GM19438 (cell line): ENCODE measurements around the gene PGBD1.
A peak's percentile ranks its signal among the peaks of the same experiment; 100 is the strongest.

Experiments
- ATAC-seq: cut with Tn5 transposase; IDR thresholded peaks from one replicate; pipeline ENCODE4 v1.9.1; 2021; ENCODE audit warnings: low read depth; ENCODE audit not compliant: unreplicated experiment

Gene PGBD1

GRCh38 chr6:28281288-28282064, at the start of gene PGBD1:
TSS of gene PGBD1 (plus strand) at chr6:28281572. CDS start at chr6:28283814, 2,242 bp downstream.
- ATAC-seq = peak; percentile 82

GRCh38 chr6:28232785-28233184, 48.6 kb upstream of the PGBD1 start:
- ATAC-seq = no peak

GRCh38 chr6:28235912-28236452, 45.4 kb upstream of the PGBD1 start:
- no peak for ATAC-seq

GRCh38 chr6:28239636-28240035, 41.7 kb upstream of the PGBD1 start:
- ATAC-seq = no peak

GRCh38 chr6:28240471-28240870, 40.9 kb upstream of the PGBD1 start:
- ATAC-seq = no peak

- ATAC-seq = no peak
These were observed 37.4 kb upstream of the PGBD1 start for GRCh38 chr6:28243946-28244345.

GRCh38 chr6:28245206-28245941, 36.0 kb upstream of the PGBD1 start:
- ATAC-seq = no peak

GRCh38 chr6:28248916-28249315, 32.5 kb upstream of the PGBD1 start:
- ATAC-seq = no peak

GRCh38 chr6:28250747-28251146, 30.6 kb upstream of the PGBD1 start:
- no peak for ATAC-seq

- ATAC-seq = peak; percentile 27
These were observed 29.7 kb upstream of the PGBD1 start for GRCh38 chr6:28251661-28252008.

GRCh38 chr6:28252009-28252975, 29.1 kb upstream of the PGBD1 start, which contains the start of gene ZKSCAN4:
TSS of gene ZKSCAN4 (minus strand) at chr6:28252269. CDS start at chr6:28251980, 289 bp downstream.
- ATAC-seq = peak; percentile 72

- no peak for ATAC-seq
These were observed 27.3 kb upstream of the PGBD1 start for GRCh38 chr6:28254121-28254519.

GRCh38 chr6:28257042-28257441, 24.3 kb upstream of the PGBD1 start:
- no peak for ATAC-seq

GRCh38 chr6:28258877-28259777, 22.2 kb upstream of the PGBD1 start, which contains the start of gene NKAPL:
TSS of gene NKAPL (plus strand) at chr6:28259297. CDS start at chr6:28259372, 75 bp downstream.
- ATAC-seq = no peak

GRCh38 chr6:28263922-28264321, 17.4 kb upstream of the PGBD1 start:
- no peak for ATAC-seq

- ATAC-seq = no peak
These were observed 16.5 kb upstream of the PGBD1 start for GRCh38 chr6:28264834-28265401.

- no peak for ATAC-seq
These were observed 14.8 kb upstream of the PGBD1 start for GRCh38 chr6:28266563-28266961.

GRCh38 chr6:28266962-28267694, 14.2 kb upstream of the PGBD1 start, which contains the start of gene ZSCAN26:
TSS of gene ZSCAN26 (plus strand) at chr6:28267143. CDS start at chr6:28271920, 4,777 bp downstream.
- ATAC-seq = peak; percentile 89
